OCI-LY1 (cell line): ENCODE results near the gene GNPTAB.
"Not testable (repeated sequence)": the region's sequence is repeated elsewhere in the genome, so short reads cannot be mapped to it uniquely, and the experiment has no call there.

Source experiments
- H2AFZ ChIP-seq: fragments of 200-600 bp; sonication (generic), shearing (Covaris generic); 2 replicates; pipeline ENCODE4 v1.6.0; 2014; ENCODE audit warnings: antibody characterized with exemption, mild to moderate bottlenecking, low read length
- H3F3A ChIP-seq: fragments of 200-600 bp; sonication (generic), shearing (Covaris generic); 2 replicates; pipeline ENCODE4 v1.6.0; 2014; ENCODE audit warnings: mild to moderate bottlenecking, antibody characterized with exemption, low read length, moderate library complexity; ENCODE audit not compliant: insufficient read depth
- H3K27ac ChIP-seq: fragments of 200-600 bp; sonication (generic); 2 replicates; pipeline ENCODE4 v1.5.1; 2014; ENCODE audit warnings: low read length, mixed run types, mild to moderate bottlenecking, low read depth; ENCODE audit not compliant: poor library complexity, severe bottlenecking
- H3K27me3 ChIP-seq: fragments of 200-600 bp; sonication (generic); 2 replicates; pipeline ENCODE4 v1.6.0; 2014; ENCODE audit warnings: antibody characterized with exemption, mild to moderate bottlenecking, low read length, moderate library complexity; ENCODE audit not compliant: insufficient read depth
- H3K36me3 ChIP-seq: fragments of 200-600 bp; sonication (generic); 2 replicates; pipeline ENCODE4 v1.6.1; 2014; ENCODE audit warnings: mild to moderate bottlenecking, antibody characterized with exemption, low read length, moderate library complexity, mixed read lengths; ENCODE audit not compliant: insufficient read depth
- H3K4me1 ChIP-seq: fragments of 200-600 bp; sonication (generic); 2 replicates; pipeline ENCODE4 v1.5.1; 2014; ENCODE audit warnings: mild to moderate bottlenecking, low read length, moderate library complexity; ENCODE audit not compliant: insufficient read depth, severe bottlenecking
- H3K4me2 ChIP-seq: fragments of 200-600 bp; sonication (generic), shearing (Covaris generic); 2 replicates; pipeline ENCODE4 v1.6.1; 2014; ENCODE audit warnings: low read length
- H3K4me3 ChIP-seq: fragments of 200-600 bp; sonication (generic); 2 replicates; pipeline ENCODE4 v1.5.1; 2014; ENCODE audit warnings: low read length, low read depth, mild to moderate bottlenecking, mixed read lengths; ENCODE audit not compliant: poor library complexity, severe bottlenecking
- H3K79me2 ChIP-seq: fragments of 200-600 bp; shearing (Covaris generic); 2 replicates; pipeline ENCODE4 v1.6.1; 2016; ENCODE audit warnings: mixed run types, low read length, mixed read lengths; ENCODE audit not compliant: insufficient read depth
- H3K9ac ChIP-seq: fragments of 200-600 bp; sonication (generic), shearing (Covaris generic); 2 replicates; pipeline ENCODE4 v1.6.1; 2014; ENCODE audit warnings: mild to moderate bottlenecking, low read length, mixed read lengths
- H3K9me2 ChIP-seq: fragments of 200-600 bp; sonication (generic), shearing (Covaris generic); 2 replicates; pipeline ENCODE4 v1.6.1; 2014; ENCODE audit warnings: low read depth, mild to moderate bottlenecking, low read length, mixed read lengths
- H3K9me3 ChIP-seq: fragments of 200-600 bp; shearing (Covaris generic); 2 replicates; pipeline ENCODE4 v1.6.1; 2014; ENCODE audit warnings: low read length, mixed read lengths
- H4K20me1 ChIP-seq: fragments of 200-600 bp; sonication (generic), shearing (Covaris generic); 2 replicates; pipeline ENCODE4 v1.6.0; 2016; ENCODE audit warnings: mild to moderate bottlenecking, low read length; ENCODE audit not compliant: insufficient read depth
- EZH2 ChIP-seq: fragments of 200-600 bp; sonication (generic), shearing (Covaris generic); IDR thresholded peaks from 2 replicates; pipeline ENCODE4 v1.8.0; 2017; ENCODE audit warnings: borderline replicate concordance, mixed run types, mild to moderate bottlenecking, antibody characterized with exemption, low read length, moderate library complexity, mixed read lengths
- TF ChIP-seq, protein P1 (sequence below): fragments of 200-600 bp; sonication (generic), shearing (Covaris generic); IDR thresholded peaks from 2 replicates; pipeline ENCODE4 v1.5.1; 2017; ENCODE audit warnings: mild to moderate bottlenecking, antibody characterized with exemption, low read length, moderate library complexity, mixed read lengths

GNPTAB gene

DNA sequence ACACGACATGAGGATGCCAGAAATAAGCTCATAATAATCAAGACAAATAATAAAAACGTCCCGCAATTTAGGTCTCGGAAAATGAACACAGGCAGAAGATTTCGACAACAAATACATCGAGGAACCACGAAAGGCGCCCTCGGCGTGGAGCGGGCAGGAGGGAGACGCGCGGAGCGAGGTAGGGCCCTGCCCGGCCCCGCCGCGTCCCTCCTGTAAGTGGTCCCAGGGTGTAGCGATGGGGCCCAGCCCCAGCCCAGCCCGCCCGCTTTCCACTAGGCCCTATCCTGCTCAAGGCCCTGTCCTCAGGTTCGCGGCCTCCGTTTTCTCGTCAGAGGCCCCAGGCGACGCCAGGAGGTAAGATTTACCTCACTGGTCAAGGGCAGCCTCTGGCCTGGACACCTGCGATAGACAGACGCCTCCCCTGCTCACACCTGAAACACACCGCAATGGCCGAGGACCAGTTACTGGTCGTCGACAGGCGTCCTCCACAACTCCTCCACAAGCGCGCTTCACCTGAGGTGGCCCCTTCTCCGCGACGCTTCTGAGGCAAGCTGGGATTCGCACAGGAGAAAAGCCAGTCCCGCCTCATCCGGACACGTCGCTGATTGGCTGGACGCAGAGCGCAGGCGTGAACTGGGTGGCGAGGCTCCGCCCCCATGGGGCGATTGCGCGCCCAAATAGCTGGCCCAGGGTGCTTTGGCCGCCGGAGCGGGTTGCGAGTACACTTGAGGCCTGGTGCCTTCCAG, 91.7 kb downstream of the GNPTAB start, which contains the start of gene SYCP3:
Gene SYCP3 (minus strand): TSS at position 543 of the 746 bp plus-strand sequence. CDS start 1,527 bp downstream, outside the sequence.
- Histone ChIP-seq H3K27ac (peak within 1 kb of the TSS; percentile 98), H3K9me2 (no peaks in the 10 kb centered on the region), H3K4me3 (no peak within 1 kb of the TSS), H3K36me3 (peaks cover 59% of the 10 kb centered on the region), H3K9ac (no peak within 1 kb of the TSS), H3K27me3 (no peaks in the 10 kb centered on the region), H3K4me2 (no peak within 1 kb of the TSS), H2AFZ (no peak within 1 kb of the TSS), H4K20me1 (no peaks in the 10 kb centered on the region), H3K4me1 (peaks cover 57% of the 10 kb centered on the region), H3K79me2 (no peaks in the 10 kb centered on the region), H3K9me3 (no peaks in the 10 kb centered on the region), H3F3A (0 out of 2 replicates have a peak, but pooled peaks cover 2% of the 10 kb centered on the region)
- TF ChIP-seq, protein P1, sequence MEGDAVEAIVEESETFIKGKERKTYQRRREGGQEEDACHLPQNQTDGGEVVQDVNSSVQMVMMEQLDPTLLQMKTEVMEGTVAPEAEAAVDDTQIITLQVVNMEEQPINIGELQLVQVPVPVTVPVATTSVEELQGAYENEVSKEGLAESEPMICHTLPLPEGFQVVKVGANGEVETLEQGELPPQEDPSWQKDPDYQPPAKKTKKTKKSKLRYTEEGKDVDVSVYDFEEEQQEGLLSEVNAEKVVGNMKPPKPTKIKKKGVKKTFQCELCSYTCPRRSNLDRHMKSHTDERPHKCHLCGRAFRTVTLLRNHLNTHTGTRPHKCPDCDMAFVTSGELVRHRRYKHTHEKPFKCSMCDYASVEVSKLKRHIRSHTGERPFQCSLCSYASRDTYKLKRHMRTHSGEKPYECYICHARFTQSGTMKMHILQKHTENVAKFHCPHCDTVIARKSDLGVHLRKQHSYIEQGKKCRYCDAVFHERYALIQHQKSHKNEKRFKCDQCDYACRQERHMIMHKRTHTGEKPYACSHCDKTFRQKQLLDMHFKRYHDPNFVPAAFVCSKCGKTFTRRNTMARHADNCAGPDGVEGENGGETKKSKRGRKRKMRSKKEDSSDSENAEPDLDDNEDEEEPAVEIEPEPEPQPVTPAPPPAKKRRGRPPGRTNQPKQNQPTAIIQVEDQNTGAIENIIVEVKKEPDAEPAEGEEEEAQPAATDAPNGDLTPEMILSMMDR = no peak
- TF ChIP-seq EZH2 = no peak

GRCh38 chr12:101737476-101737875, 93.3 kb downstream of the GNPTAB start:
- Histone ChIP-seq H2AFZ (no peak overlapping the region), H4K20me1 (no peaks in the 10 kb centered on the region), H3K27me3 (no peaks in the 10 kb centered on the region), H3K4me3 (no peak overlapping the region), H3K9me3 (no peaks in the 10 kb centered on the region), H3K4me2 (no peak overlapping the region), H3F3A (0 out of 2 replicates have a peak, but pooled peaks cover 2% of the 10 kb centered on the region), H3K27ac (peak overlapping the region; percentile 50), H3K9ac (no peak overlapping the region), H3K79me2 (no peaks in the 10 kb centered on the region), H3K36me3 (peaks cover 73% of the 10 kb centered on the region), H3K9me2 (no peaks in the 10 kb centered on the region), H3K4me1 (peaks cover 54% of the 10 kb centered on the region)
- no peak for TF ChIP-seq EZH2
- TF ChIP-seq, protein P1 = no peak

GRCh38 chr12:101734482-101734881, 96.3 kb downstream of the GNPTAB start:
- H3K27me3 ChIP-seq, H4K20me1 ChIP-seq, H3K9ac ChIP-seq, H3K9me3 ChIP-seq, H3K9me2 ChIP-seq, H3K4me3 ChIP-seq, H3K79me2 ChIP-seq, H3F3A ChIP-seq, H3K27ac ChIP-seq, H3K4me2 ChIP-seq, H2AFZ ChIP-seq: not testable (repeated sequence)
- Histone ChIP-seq H3K36me3 (peaks cover 76% of the 10 kb centered on the region), H3K4me1 (peaks cover 33% of the 10 kb centered on the region)

DNA sequence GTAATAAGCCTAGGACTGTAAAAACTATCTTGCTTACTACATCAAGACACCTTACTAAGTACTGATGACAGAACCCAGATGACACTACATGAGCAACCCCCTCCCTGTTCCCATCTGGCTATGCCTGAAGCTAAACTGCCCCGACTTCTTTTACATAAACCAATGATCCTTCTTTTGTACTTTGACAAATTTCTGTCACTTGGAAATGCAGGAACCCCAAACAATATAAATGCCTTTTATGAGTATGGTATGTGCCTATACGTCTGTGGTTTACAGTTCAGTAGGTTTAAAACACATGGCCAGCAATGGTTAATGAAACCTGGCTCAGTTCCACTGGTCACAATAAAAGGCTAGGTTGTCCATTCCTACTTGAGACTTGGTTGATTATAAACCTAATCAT, 97.6 kb downstream of the GNPTAB start:
- Histone ChIP-seq H3K27ac (peak overlapping the region; percentile 69), H3K9me2 (no peaks in the 10 kb centered on the region), H3K79me2 (no peaks in the 10 kb centered on the region), H3K9ac (no peak overlapping the region), H3K4me3 (no peak overlapping the region), H3K4me1 (peaks cover 33% of the 10 kb centered on the region), H3K9me3 (no peaks in the 10 kb centered on the region), H3F3A (no peaks in the 10 kb centered on the region; the same call in 1 of the 2 replicates), H3K4me2 (no peak overlapping the region), H3K27me3 (no peaks in the 10 kb centered on the region), H3K36me3 (peaks cover 77% of the 10 kb centered on the region), H2AFZ (no peak overlapping the region), H4K20me1 (no peaks in the 10 kb centered on the region)
- TF ChIP-seq EZH2 = no peak
- TF ChIP-seq, protein P1 = no peak
